ENCODE measurements around the gene ZFYVE28. TPM values are rescaled to one million over a fixed set of nuclear protein-coding genes. Genes with fewer than 3 reads are reported as not detected.

Gene ZFYVE28
- total RNA-seq, 1 donor from 2014 or later: 6.3 TPM

DNA sequence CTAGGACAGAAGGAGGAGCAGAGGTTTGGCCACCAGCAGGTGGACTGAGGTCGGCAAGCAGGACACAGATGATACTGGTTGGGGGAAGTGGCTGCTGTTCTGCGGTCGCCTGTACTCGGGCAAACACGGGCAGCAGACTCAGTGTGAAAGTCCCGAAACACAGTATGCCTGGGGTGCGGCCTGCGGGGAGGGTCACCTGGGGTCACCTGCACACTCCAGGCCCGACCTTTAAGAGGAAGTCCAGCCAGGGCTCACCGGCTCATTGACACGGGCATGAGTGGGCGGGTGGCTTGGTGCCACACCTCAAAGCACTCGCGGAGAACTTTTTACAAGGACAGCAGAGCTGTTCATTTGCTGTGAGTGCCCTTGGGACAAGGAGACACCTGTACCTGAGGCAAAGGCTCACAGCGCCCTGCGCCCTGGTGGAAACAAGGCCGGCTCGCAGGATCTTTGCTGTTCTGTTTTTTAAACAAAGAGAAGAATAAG, 85.0 kb downstream of the ZFYVE28 start:
- DNase-seq (ENCODE audit: low spot score): no peak

DNA sequence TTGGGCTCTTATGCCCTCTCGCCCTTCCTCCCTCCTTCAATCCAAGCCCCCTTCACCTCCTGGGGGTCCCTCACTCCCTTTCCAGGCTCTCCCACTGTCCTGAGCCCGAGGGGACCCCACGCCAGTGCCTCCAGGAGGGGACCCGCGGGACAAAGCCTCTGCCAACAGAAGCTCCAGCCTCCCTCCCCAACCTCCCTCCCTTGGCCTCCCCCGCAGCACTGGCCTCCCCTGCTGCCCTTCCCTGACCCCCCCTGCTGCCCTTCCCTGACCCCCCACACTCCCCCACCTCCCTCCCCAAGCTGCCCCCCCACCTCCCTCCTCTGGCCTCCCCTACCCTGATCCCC, 85.5 kb downstream of the ZFYVE28 start:
- no peak for DNase-seq (ENCODE audit: low spot score)

DNA sequence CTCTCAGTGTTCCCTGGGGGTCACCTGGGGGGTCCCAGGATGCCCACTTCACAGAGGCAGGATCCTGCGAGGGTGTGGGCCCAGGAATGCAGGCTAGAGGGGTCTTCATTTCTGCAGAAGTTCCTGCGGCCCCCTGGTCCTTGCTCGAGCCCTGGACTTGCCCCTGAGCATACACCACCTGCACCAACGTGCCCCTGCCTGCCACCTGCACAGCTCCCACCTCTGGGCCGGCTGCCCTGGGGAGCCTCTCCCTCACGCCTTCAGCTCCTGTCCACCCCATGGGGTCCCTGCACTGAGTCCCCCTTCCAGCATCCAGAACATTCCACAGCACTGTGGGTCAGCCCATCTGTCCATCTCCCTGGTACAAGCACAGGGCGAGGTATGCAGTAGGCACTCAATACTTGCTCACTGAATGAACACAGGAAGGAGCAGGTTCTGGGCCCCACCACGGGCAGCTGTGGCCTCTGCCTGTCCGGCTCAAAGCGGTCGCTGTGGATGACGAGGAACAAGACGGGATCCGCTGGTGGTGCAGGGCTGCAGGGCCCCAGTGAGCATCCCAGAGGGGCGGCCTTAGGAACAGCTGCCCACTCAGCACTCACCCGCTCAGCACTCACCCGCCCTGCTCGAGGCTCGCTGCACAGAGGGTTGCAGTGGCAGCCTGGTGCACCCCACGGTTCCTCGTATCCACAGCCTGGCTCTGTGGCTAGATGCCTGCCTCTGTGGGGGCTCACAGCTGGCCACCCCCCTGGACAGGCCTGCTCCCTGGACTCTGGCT, 86.1 kb downstream of the ZFYVE28 start:
- DNase-seq (ENCODE audit: low spot score): no peak

DNA sequence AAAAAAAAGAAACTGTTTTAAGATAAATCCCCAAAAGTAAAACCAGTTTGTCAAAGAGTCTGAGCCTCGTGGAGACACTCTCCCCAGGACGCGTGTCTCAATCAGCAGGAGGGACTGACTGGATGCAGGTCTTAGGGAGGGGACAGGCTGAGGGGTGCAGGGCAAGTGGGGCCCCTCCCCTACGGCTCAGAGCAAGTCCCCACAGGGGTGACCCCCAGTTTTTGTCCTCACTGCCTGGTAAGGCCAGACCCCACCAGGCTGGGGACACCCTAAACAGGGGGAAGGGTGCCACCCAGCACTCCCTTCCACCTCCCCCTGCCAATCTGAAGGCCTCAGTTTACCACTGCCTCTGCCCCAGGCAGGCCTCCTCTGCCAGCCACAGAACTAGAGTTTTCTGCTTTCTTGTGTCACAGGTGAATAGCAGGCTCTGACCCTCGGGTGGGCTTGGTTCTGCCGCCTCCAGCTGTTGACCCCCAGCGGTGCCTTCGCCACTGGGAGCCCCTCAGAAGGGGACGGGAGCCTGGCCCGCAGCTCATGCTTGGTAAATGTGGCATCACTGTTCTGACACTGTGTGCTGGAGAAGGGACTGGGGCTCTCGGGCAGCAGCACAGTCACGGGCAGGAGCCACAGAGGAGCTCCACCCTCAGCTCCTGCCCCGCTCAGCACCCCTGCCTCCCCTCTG, 86.8 kb downstream of the ZFYVE28 start:
- no peak for DNase-seq (ENCODE audit: low spot score)

DNA sequence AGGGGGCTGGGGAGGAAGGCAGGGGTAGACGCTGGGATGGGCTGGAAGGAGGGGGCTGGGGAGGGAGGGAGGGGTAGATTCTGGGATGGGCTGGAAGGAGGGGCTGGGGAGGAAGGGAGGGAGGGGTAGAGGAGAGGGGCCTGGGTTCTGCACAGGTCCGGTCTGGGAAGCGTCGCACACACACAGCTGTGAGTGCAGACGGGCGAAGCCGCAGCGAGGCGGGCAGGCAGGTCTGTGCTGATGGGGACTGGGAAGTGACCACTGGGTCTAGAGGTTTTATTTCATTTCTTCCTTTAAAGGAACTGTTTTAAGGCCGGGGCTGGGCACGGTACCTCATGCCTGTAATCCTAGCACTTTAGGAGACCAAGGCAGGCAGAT, 87.4 kb downstream of the ZFYVE28 start:
- no peak for DNase-seq (ENCODE audit: low spot score)

DNA sequence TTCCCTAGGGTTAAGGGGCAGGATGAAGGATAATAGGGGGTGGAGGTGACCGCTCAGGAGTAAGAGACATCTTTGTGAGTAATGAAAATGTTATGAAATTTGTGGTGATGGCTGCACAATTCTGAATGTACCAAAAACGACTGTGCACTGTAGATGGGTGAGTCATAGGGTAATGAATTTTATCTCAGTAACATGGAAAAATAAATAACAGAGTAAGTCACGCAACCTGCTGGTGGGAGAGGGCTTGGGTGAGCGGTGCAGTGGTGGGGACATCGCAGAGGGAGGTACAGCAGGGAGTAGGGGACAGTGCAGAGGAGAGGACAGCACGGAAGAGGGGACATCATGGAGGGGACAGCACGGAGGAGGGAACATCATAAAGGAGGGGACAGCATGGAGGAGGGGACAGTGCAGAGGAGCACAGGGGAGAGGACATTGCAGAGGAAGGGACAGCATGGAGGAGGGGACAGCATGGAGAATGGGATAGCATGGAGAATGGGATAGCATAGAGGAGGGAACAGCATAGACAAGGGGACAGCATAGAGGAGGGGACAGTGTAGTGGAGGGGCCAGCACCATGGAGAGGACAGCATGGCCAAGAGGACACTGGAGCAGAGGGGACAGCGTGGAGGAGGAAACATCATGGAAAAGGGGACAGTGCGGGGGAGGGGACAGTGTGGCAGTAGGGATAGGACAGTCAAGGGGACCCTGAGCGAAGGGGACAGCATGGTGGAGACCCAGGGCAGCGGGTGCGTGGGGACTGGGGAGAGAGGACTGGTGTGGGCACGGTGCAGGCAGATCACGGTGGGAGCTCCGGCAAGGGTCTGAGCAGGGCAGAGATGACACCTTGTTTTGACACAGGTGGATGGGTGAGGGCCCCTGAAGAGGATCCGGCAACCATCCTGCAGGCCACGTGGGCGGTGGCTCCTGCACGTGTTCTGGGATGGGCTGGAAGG, 88.1 kb downstream of the ZFYVE28 start:
- DNase-seq (ENCODE audit: low spot score): peak; percentile 8

DNA sequence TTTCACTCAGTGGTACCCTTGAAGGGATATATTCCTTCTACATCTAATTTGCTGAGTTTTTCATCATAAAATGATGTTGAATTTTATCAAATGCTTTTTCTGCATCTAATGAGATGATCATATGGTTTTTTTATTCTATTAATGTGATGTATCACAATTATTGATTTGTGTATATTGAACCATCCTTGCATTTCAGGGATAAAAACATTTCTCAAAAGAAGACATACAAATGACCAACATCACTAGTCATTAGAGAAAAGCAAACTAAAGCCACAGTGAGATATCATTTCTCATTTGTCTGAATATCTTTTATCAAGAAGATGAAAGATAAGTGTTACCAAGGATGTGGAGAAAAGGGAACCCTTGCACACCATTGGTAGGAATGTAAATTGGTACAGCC, 90.9 kb downstream of the ZFYVE28 start:
- DNase-seq (ENCODE audit: low spot score): no peak

DNA sequence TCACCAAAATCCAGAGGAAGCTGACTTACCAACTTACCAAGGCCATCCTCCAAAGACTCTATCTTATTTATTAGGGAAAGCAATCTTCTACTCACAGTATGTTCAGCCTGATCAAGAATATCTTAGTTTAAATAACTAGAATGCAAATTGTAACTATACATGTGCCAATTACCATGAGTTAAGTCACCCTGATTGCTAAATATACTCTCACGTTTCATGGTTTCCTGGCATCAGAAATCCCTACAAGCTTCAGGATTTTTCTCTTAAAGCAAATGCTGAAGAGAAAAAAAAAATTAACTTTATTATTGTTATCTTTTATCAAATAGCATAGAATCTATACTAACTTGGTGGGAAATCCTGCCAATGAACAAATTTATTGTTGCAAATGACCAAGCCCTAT, 93.6 kb downstream of the ZFYVE28 start:
- DNase-seq (ENCODE audit: low spot score): no peak

DNA sequence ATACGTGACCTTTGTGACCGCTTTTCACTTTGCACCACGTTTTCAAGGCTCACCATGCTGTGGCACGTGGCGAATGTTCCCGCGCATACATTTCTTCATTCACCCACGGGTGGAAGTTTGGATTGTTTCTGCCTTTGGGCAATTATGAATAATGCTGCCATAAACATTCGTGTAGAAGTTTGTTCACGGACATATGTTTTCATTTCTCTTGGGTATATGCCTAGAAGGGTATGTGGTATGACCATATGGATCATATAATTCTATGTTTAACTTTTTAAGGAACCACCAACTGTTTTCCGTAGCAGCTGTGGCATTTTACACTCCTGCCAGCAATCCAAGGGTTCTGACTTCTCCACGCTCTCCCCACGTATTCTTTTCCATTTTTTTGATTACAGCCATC, 95.6 kb downstream of the ZFYVE28 start:
- no peak for DNase-seq (ENCODE audit: low spot score)

DNA sequence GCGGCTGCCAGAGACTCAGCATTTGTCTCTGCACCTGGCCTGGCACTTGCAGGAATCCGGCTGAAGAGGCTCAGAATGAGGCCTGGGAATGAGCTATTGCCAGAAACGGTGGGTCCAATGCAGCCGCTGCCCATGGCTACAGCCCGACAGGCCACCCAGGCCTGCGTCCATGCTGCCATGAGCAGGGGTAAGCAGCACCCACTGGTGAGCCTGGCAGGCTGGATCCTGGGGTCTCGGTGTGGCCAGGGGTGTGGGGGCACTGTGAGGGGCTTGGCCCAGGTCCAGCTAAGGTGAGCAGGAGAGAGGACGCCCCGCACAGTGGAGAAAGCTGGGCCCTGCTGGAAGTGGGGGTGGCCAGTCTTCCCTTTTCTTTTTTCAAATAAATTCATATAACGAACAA, 96.2 kb downstream of the ZFYVE28 start:
- no peak for DNase-seq (ENCODE audit: low spot score)

DNA sequence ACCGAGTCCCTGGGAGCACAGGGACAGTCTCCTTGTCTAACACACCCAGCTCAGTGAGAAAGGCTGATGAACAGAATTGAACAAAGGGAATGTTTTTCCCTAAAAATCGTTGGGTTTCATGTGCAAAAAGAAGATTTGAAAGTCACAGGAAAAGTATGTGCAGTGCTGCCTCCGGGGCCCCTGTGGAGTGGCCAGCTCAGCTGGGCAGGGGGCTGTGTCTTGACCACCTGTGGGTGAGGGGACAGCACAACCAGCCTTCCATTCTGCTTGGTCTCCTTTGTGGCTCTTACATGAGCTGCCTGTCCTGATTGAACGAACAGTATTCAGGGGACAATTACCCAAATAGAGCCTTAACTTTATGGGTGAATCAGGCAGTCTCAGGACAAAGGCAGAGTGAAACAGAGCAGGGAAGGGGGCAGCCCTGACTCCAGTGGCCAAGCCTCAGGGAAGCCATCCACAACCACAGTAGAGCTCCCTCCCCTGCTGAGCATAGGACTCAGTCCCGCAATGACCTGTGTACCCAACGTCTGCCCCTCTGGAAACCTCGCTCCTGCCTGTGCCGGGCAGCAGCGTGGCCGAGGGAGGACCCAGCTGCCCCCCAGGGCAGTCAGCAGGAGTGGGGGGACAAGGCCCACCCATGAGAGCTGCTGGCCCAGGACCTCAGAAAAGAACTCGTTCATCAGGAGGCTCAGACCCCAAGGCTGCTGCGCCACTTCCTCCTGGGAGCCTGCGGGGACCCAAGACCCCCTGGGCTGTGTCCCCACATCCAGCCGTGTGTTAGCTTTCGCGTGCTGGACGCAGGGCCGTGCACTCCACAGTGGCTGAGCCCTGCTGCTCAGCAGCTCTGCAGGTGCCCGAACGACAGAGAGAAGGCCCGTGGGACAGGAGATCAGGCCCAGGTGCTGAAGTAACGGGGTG, 96.9 kb downstream of the ZFYVE28 start:
- no peak for DNase-seq (ENCODE audit: low spot score)

DNA sequence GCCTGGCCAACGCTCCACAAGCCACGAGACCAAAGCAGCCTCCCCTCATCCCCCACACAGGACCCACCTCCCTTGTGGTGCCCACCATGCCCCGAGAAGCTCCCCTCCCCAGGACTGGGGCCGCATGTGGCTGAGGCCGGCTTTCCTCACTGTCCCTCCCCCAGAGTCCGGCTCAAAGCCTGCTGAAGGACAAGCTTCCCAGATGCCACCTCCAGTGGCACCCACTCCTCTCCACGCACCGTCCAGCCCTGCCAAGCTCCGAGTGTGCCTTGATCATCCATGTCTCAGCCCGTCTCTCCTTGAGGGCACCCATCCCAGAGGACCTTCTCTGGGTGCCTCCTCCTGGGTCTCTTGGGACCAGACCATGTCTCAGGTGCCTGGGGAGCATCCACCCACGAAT, 97.7 kb downstream of the ZFYVE28 start:
- no peak for DNase-seq (ENCODE audit: low spot score)

DNA sequence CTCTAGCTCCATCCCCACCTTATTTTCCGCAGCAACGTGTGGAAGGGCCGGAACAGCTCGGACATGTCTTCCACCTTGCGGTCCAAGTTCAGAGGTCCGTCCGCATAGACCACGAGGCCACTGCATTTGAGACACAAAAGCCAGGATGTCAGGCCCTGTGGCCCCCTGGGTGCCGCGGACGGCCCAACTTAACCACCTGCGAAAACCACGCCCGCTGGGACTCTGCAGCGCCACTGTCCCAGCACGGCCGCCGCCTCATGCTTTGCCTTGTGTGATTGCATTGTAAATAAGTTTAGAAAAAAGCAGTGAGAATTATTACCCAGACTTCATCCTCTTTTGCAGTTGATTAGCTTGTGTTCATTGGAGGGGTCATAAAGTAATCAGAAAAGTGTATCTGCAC, 98.3 kb downstream of the ZFYVE28 start:
- no peak for DNase-seq (ENCODE audit: low spot score)

DNA sequence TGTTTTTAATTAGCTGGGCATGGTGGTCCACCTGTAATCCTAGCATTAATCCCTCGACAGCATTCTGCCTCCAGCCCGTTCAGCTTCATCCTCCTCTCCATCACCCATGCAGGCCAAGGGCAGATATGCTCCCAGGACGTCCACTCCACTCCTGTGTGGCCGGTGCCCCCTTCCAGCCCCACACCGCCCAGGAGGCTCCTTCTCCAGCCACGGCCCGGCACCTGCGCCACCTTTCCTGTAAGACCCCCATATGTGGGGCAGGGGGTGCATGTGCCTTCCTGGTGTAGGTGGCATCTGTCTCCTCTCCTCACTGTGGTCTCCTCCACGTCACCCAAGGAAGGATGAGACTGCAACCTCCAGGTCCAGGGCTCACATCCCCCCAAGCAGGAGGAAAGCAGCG, 99.6 kb downstream of the ZFYVE28 start:
- DNase-seq (ENCODE audit: low spot score): no peak

DNA sequence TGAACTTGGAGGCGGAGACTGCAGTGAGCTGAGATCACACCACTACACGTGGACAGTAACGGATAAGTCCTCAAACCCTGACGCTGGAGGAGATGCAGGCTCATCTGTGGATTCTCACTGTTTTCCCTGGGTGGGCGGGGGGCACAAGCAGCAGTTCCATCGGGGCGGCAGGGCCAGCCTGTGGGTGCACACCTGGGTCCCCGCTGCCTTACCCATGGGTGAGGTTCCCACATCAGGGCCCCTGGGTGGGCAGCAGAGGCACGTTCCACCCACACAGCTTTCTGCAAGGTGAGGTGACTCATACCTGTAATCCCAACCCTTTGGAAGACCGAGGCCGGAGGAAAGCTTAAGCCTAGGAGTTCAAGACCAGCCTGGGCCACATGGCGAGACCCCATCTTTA, 100.0 kb downstream of the ZFYVE28 start:
- no peak for DNase-seq (ENCODE audit: low spot score)

DNA sequence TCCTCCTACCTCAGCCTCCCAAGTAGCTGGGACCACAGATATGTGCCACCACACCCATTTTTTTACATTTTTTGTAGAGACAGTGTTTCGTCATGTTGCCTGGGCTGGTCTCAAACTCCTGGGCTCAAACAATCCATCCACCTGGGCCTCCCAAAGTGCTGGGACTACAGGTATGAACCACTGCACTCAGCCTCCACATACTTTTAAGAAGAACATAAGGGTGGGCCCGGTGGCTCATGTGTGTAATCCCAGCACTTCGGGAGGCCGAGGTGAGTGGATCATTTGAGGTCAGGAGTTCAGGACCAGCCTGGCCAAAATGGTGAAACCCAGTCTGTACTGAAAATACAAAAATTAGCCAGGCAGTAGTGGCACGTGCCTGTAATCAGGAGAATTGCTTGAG, 105.1 kb downstream of the ZFYVE28 start:
- no peak for DNase-seq (ENCODE audit: low spot score)

DNA sequence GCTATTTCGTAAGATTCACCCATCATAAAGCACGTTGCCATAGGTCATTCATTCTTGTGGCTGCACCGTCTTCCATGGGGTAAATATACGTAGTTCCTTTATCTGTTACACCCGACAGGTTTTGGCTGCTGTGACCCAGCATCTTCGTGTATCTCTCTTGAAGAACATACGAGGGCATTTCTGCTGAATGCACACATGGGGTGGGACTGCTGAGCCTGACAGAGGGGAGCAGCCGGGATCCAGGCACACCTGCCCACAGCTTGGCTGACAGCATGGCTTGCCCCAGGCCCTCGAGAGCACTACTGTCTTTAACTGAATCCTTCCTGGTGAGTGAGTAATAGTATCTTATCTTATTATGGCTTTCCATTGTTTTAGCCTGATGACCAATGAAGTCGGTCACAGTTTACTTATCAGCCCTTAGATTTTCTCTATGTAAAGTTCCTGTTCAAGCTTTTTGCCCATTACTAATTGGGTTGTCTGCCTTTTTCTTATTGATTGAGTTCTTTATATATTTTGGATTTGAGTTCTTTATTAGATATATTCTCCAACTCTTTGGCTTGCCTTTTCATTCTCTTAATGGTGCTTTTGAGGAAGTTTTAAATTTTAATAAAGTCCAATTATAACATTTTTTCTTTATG, 111.6 kb downstream of the ZFYVE28 start:
- DNase-seq (ENCODE audit: low spot score): no peak

DNA sequence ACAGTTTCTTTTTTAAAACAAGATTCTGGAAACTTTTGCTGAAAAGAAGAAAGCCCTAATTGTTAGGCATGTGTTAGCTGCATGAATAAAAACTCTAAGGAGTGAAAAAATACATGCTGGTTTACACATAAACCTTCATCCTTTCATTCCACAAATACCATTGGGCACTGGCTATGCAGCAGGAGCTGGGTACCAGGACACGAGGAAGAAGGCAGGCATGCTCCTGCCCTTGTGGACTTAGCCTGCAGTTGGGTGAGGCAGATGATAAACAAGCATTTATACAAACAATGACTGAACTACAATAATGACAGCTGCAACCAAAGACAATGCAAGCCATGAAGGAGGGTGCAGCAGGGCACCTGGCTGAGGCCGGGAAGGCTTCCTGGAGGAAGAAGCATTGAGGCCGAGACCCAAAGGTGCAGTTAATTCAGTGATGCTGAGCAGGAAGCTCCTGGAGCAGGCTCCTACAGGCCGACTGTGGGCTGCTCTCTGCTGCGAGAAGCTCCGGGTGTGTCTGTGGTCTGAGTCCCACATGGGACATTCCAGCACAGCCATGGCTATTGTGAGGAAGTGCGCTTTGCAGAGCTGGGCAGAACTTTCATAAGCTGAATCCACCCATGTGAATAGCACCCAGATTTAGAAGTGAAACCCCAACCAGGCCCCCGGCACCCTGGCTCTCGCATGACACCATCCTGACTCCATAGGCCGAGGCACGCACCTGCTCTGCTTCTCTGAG, 112.5 kb downstream of the ZFYVE28 start:
- DNase-seq (ENCODE audit: low spot score): no peak

DNA sequence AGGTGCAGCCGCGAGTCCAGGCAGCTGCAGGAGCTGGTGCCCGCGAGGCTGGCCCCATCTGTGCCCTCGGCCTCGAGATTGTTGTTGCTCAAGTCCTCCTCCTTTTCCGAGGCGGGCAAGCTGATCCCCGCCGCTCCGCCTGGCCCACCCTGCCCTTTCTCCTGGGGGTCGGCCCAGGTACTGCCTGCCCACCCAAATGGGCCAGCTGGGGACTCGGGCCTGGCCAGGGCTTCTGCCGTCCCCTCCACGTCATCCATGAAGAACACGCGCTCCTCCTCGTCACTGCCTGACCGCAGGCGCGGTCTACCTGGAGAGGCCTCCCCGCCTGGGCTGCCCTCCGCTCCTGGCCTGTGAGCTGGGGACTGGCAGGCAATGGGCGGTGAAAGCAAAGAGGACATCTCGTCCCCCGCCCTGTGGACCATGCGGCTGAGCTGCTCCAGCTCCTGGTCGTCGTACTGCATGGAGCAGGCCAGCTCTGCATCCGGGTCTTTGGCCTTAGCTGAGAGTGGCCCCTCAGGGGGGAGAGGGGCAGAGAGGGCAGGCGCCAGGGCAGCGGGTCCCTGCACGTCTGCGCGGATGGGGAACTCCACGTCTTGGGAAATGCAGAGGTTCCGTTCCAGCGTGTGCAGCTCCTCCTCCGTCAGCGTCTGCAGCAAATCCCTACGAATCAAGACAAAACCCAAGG, 113.4 kb downstream of the ZFYVE28 start:
- DNase-seq (ENCODE audit: low spot score): no peak
